HG03064 (cell line): ENCODE results near the gene BPIFB3.
"Not testable (repeated sequence)": the region's sequence is repeated elsewhere in the genome, so short reads cannot be mapped to it uniquely, and the experiment has no call there.

ENCODE experiments used
- ATAC-seq: cut with Tn5 transposase; IDR thresholded peaks from one replicate; pipeline ENCODE4 v1.9.1; 2021; ENCODE audit warnings: low read depth; ENCODE audit not compliant: unreplicated experiment

BPIFB3 gene

GRCh38 chr20:33112547-33113386 is 59.1 kb downstream of the BPIFB3 start:
- ATAC-seq = no peak

GRCh38 chr20:33113387-33113908 is 59.7 kb downstream of the BPIFB3 start:
- ATAC-seq = no peak

GRCh38 chr20:33115501-33115900 is 61.8 kb downstream of the BPIFB3 start:
- ATAC-seq = not testable (repeated sequence)

GRCh38 chr20:33119725-33120720 is 66.3 kb downstream of the BPIFB3 start:
- peak; percentile 57 for ATAC-seq

- ATAC-seq = no peak
These were observed 67.2 kb downstream of the BPIFB3 start for GRCh38 chr20:33120934-33121333.

GRCh38 chr20:33122297-33122696 is 68.6 kb downstream of the BPIFB3 start:
- not testable (repeated sequence) for ATAC-seq
